ENCODE results near the gene SMIM30.

The SMIM30 gene

GRCh38 chr7:113100121-113100603, 18.2 kb downstream of the SMIM30 start:
- no peak for DNase-seq (ENCODE audit: low read depth in 2 of 2)

- DNase-seq (ENCODE audit: low read depth in 2 of 2) = no peak
These were observed 19.0 kb downstream of the SMIM30 start for GRCh38 chr7:113099284-113099919.

- DNase-seq (ENCODE audit: low read depth in 2 of 2) = no peak
These were observed 23.7 kb downstream of the SMIM30 start for GRCh38 chr7:113094517-113095249.

GRCh38 chr7:113093561-113093960, 24.8 kb downstream of the SMIM30 start:
- DNase-seq (ENCODE audit: low read depth in 2 of 2) = no peak

GRCh38 chr7:113092762-113093161, 25.6 kb downstream of the SMIM30 start:
- no peak for DNase-seq (ENCODE audit: low read depth in 2 of 2)

- no peak for DNase-seq (ENCODE audit: low read depth in 2 of 2)
These were observed 31.0 kb downstream of the SMIM30 start for GRCh38 chr7:113087071-113087998.

- DNase-seq (ENCODE audit: low read depth in 2 of 2) = peak in 1 of 2 donors; percentile 4
These were observed 31.9 kb downstream of the SMIM30 start, which contains the start of gene GPR85 for GRCh38 chr7:113086431-113086888. Gene GPR85, minus strand, starts transcription at chr7:113086827. Its CDS starts 2,106 bp downstream, at chr7:113084721.

- DNase-seq (ENCODE audit: low read depth in 2 of 2) = no peak
These were observed 32.5 kb downstream of the SMIM30 start for GRCh38 chr7:113085781-113086390.

- DNase-seq (ENCODE audit: low read depth in 2 of 2) = no peak
These were observed 33.7 kb downstream of the SMIM30 start for GRCh38 chr7:113084496-113085172.

- DNase-seq (ENCODE audit: low read depth in 2 of 2) = no peak
These were observed 34.4 kb downstream of the SMIM30 start for GRCh38 chr7:113083816-113084495.

GRCh38 chr7:113083132-113083815, 35.1 kb downstream of the SMIM30 start:
- DNase-seq (ENCODE audit: low read depth in 2 of 2) = no peak

GRCh38 chr7:113078331-113078730, 40.0 kb downstream of the SMIM30 start:
- DNase-seq (ENCODE audit: low read depth in 2 of 2) = no peak

GRCh38 chr7:113076703-113077102, 41.7 kb downstream of the SMIM30 start:
- DNase-seq (ENCODE audit: low read depth in 2 of 2) = no peak

GRCh38 chr7:113071465-113071864, 46.9 kb downstream of the SMIM30 start:
- DNase-seq (ENCODE audit: low read depth in 2 of 2) = no peak
